ENCODE data around the gene PRR29.

DNA sequence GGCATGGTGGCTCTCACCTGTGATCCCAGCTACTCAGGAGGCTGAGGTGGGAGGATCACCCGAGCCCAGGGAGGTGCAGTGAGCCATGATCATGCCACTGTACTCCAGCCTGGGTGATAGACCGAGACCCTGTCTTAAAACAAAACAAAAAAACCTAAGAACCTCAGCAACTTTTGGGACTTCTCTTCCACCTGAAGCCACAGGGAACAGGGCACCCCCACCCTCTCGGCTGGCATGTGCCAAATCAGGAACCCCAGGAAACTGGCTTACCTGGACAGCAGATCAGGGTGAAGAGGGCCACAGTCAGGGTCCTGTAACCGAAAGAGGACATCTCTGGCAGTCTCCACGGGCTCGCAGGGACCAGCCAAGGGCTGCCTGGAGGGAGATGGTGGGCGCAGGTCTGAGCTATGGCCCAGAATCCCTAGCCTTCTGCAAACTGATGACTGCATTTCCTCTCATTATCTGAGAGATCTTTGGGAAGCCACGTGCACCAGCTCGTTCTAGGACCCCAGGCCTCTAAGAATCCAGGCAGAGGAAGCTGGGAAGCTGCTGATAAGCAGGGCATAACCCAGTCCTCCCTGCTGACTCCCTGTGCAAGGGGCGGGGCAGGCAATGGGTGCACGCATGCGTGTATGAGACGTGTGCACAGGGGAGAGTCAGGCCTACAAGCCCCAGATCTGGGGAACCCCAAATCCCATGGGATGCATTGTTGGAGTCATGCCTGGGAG, 8.4 kb downstream of the PRR29 start:
- TF ChIP-seq POLR2A (IDR thresholded peaks at IDR 0.05), result no peak
- TF ChIP-seq CTCF (IDR thresholded peaks at IDR 0.05), result no peak
- TF ChIP-seq POLR2AphosphoS5 (IDR thresholded peaks at IDR 0.05), result no peak

All from prostate gland (tissue), 2 donors.